22Rv1 (cell line): ENCODE data around the gene RABGAP1L.

ENCODE experiments used
- H3K27ac ChIP-seq: fragments of 450-650 bp; 2 replicates; pipeline ENCODE4 v1.5.1; 2017
- ZFX ChIP-seq: fragments of 450-650 bp; IDR thresholded peaks from 2 replicates; pipeline ENCODE4 v1.6.1; 2017; ENCODE audit warnings: antibody characterized with exemption, borderline replicate concordance
- TF ChIP-seq, protein P1 (sequence below): fragments of 450-650 bp; IDR thresholded peaks from 2 replicates; pipeline ENCODE4 v1.5.1; 2017; ENCODE audit warnings: mild to moderate bottlenecking

Gene RABGAP1L

DNA sequence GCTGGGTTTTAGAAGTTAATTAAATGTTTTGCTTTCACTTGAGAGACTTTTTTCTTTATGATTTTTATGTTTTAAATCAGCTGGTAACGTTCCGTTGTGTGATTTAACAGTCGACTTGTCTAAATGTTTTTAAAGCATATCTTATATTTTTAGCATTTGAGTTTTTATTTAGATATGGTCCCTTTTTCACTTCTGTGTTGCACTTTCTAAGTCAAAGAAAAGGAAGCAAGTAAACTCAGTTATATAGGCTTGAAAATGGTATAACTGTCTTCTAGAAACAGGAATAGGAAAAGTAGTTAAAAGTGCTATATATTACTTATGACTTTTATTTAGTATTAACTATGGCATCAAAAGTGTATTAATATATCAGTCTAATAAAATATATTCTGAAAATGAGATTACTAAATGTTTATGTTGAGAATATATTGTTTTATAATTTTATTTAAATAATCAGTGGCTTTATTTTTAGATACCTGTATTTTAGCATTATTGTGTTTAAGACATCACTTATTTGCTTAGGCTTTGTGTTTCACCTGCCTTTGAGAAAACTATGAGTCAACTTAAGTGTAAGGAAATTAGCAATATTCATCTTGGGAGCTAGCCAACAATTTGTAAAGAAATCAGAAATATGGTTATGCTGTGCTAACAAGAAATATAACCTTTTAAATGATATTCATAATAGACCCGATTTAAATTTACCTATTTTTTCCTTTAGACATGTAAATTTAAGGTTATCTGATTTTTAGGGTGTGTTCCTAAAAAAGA is 60.5 kb downstream of the RABGAP1L start:
- no peak for TF ChIP-seq ZFX
- TF ChIP-seq, protein P1, sequence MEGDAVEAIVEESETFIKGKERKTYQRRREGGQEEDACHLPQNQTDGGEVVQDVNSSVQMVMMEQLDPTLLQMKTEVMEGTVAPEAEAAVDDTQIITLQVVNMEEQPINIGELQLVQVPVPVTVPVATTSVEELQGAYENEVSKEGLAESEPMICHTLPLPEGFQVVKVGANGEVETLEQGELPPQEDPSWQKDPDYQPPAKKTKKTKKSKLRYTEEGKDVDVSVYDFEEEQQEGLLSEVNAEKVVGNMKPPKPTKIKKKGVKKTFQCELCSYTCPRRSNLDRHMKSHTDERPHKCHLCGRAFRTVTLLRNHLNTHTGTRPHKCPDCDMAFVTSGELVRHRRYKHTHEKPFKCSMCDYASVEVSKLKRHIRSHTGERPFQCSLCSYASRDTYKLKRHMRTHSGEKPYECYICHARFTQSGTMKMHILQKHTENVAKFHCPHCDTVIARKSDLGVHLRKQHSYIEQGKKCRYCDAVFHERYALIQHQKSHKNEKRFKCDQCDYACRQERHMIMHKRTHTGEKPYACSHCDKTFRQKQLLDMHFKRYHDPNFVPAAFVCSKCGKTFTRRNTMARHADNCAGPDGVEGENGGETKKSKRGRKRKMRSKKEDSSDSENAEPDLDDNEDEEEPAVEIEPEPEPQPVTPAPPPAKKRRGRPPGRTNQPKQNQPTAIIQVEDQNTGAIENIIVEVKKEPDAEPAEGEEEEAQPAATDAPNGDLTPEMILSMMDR = no peak
- no peak overlapping the region for H3K27ac ChIP-seq

DNA sequence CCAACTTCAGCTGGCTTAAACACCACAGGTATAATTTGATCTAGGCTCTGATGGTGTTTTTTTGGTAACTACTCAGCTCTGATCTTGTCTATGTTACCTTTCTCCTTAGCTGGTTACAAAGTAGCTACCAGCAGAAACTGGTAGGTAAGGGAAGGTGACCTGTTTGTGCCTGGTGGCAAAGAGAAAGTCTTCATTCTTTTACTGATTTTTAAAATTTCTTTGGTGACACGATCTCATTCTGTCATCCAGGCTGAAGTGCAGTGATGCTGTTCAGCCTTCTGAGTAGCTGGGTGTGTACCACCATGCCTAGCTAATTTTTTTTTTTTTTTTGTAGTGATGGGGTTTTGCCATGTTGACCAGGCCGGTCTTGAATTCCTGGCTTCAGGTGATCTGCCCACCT is 62.4 kb downstream of the RABGAP1L start:
- TF ChIP-seq, protein P1 = no peak
- no peak for TF ChIP-seq ZFX
- no peak overlapping the region for H3K27ac ChIP-seq

DNA sequence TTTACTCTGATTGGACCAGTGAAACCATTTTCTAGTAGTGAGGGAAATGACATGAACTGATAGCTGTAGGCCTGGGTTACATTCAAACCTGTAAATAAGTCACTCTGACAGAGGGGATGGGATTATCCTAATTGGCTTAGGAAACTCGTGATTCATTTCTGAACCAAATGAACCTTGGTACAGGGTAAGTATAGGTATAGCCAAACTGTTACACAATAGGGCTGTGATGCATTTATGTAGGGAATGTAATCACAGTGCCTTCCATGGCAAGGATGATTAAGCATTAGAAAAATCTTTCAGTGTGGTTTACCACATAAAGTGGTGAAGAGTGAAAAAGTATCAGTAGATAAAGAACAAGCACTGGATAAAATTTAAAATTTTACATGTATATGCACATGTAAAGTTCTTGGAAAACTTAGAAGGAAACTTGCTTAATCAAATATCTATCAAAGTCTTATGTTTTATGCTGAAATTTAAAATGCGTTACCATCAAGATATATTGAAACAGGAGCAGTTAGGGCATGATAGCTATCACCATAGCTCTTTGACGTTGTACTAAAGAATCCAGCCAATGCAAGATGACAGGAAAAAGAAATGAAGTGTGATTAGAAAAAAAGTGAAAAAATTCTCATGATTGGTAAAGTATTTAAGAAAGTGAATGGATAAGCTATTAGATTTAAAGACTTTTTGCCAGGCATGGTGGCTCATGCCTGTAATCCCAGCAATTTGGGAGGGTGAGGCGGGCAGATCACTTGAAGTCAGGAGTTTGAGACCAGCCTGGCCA is 63.0 kb downstream of the RABGAP1L start:
- no peak overlapping the region for H3K27ac ChIP-seq
- TF ChIP-seq ZFX = no peak
- TF ChIP-seq, protein P1 = no peak

DNA sequence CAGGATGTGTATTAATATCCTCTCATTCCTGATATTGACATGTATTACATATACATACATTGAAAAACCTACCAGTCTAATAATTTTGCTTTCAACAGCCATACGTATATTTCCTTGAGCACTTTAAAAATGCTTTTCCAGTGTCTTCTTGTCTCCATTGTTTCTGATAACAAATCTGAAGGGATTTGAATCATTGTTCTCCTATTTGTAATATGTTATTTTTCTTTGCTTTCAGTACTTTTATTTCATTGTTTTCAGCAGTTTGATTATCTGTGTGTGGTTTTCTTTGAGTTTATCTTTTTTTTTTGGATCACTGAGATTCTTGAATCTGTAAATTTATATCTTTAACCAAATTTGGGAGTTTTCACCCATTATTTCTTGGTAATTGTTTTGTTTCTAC is 65.3 kb downstream of the RABGAP1L start:
- TF ChIP-seq ZFX = no peak
- TF ChIP-seq, protein P1 = no peak

DNA sequence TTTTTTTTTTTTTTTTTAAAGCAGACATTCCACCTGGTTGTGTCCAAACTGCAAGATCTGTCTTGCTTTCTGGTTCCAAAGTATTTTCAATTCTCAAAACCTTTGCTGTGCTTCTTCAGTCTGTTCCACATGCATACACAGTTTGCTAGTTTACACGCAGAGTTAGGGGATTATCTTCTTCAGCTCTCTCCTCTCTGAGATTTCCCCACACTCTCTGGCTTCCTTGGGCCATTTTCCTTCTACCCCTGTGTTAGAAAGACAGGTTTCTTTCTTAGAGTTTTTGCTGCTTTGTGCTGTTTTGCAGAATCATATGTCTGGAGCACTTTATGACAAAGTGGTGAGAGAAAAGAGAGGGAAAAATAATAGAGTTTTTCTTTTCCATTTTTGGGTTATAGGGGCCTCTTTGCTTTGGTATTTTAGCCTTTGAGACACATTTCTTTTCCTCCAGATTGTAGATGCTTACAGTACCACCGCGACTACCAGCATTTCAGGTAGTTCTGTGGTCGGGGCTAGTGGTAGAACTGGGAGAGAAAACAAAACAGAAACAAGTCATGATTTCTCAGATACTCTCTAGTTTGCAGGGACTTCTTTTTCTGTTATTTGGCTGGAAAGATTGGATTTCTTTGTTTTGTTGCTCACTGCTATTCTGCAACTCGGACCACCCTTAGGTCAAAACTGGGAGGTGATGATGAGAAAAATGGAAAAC is 66.3 kb downstream of the RABGAP1L start:
- no peak overlapping the region for H3K27ac ChIP-seq
- TF ChIP-seq, protein P1 = no peak
- TF ChIP-seq ZFX = no peak

More for the DNA sequence above, 65.3 kb downstream of the RABGAP1L start:
- no peak overlapping the region for H3K27ac ChIP-seq

DNA sequence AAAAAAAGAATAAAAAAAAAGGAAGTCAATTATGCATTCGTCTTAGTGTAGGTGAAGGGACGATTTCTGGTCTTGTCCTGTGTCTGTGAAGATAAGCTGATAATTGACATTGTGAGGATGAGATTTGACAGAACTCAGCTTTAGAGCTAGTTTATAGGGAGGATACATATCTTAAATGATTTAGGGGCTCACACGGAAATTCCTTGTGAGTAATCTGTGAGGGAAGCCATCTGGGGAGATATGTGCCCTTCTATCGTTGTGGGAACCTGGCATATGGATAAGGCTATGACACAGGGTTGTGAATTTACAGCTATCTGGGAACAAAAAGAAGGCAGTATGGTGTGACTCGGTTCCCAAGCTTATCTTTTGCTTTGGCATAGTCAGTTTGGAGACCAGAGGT is 71.1 kb downstream of the RABGAP1L start:
- TF ChIP-seq, protein P1 = no peak
- TF ChIP-seq ZFX = no peak
- H3K27ac ChIP-seq = no peak overlapping the region

DNA sequence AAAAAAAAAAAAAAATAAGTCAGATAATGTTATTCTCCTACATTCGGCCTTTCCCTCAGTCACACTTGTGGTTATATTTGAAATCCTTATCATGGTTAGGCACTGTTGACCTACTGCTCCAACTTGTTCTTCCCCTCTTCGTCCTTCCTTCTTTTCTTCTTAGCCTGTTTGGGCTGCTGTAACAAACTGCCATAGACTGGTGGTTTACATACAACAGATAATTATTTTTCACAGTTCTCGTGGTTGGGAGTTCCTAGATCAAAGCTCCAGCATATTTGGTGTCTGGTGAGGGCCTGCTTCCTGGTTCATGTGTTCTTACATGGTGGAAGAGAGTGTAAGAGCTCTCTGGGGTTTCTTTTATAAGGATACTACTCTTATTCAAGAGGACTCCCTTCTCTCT is 73.4 kb downstream of the RABGAP1L start:
- no peak overlapping the region for H3K27ac ChIP-seq
- TF ChIP-seq, protein P1 = no peak
- no peak for TF ChIP-seq ZFX

DNA sequence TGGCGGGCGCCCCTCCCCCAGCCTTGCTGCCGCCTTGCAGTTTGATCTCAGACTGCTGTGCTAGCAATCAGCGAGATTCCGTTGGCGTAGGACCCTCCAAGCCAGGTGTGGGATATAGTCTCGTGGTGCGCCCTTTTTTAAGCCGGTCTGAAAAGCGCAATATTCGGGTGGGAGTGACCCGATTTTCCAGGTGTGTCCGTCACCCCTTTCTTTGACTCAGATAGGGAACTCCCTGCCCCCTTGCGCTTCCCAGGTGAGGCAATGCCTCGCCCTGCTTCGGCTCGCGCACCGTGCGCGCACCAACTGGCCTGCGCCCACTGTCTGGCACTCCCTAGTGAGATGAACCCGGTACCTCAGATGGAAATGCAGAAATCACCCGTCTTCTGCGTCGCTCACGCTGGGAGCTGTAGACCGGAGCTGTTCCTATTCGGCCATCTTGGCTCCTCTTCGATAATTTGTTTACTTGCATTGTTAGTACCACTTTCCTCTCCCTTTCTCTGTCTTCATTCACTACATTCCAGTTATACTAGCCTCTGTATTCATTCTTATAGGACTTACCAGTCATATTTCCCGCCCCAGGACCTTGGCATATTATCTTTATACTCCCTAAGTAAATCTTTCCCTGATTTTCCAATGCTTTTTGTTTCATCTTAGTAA is 79.7 kb downstream of the RABGAP1L start:
- H3K27ac ChIP-seq = peak overlapping the region; percentile 76
